SK-N-SH treated with all-trans-retinoic acid at 6 μM for 48 hours (cell line): Measurements from ENCODE around the gene DDIAS.
A peak's percentile ranks its signal among the peaks of the same experiment; 100 is the strongest.
"Not testable (repeated sequence)": the region's sequence is repeated elsewhere in the genome, so short reads cannot be mapped to it uniquely, and the experiment has no call there.

ENCODE experiments used
- ATAC-seq: fragments of 200-7000 bp; cut with Tn5 transposase; 3 replicates; pipeline ENCODE4 v1.9.1; 2020; ENCODE audit warnings: mild to moderate bottlenecking, moderate library complexity
- ARNTL ChIP-seq: fragments of 450-650 bp; formaldehyde crosslinking; IDR thresholded peaks from 2 replicates; pipeline ENCODE4 v1.5.0; 2020; ENCODE audit warnings: low read depth, mild to moderate bottlenecking, moderate library complexity, borderline replicate concordance
- BACH2 ChIP-seq: fragments of 250-450 bp; sonication (Bioruptor Pico); IDR thresholded peaks from 2 replicates; pipeline ENCODE4 v1.9.0; 2021; ENCODE audit warnings: mild to moderate bottlenecking, borderline replicate concordance
- ESRRG ChIP-seq: fragments of 250-450 bp; sonication (Bioruptor Pico); IDR thresholded peaks from 2 replicates; pipeline ENCODE4 v1.6.1; 2021; ENCODE audit warnings: mild to moderate bottlenecking
- GLIS3 ChIP-seq: fragments of 250-450 bp; sonication (Bioruptor Pico); IDR thresholded peaks from 2 replicates; pipeline ENCODE4 v1.5.0; 2020; ENCODE audit warnings: mild to moderate bottlenecking, moderate library complexity
- ISL1 ChIP-seq: fragments of 250-450 bp; sonication (Bioruptor Pico); IDR thresholded peaks from 2 replicates; pipeline ENCODE4 v2.1.2; 2022; ENCODE audit warnings: mild to moderate bottlenecking, moderate library complexity
- OSR1 ChIP-seq: fragments of 250-450 bp; sonication (Bioruptor Pico); IDR thresholded peaks from 2 replicates; pipeline ENCODE4 v1.8.0; 2022; ENCODE audit warnings: moderate library complexity, mild to moderate bottlenecking, inconsistent platforms
- PPARA ChIP-seq: fragments of 250-450 bp; sonication (Bioruptor Pico); IDR thresholded peaks from 2 replicates; pipeline ENCODE4 v1.5.0; 2020; ENCODE audit warnings: mild to moderate bottlenecking, borderline replicate concordance
- SNAI2 ChIP-seq: fragments of 250-450 bp; sonication (Bioruptor Pico); IDR thresholded peaks from 2 replicates; pipeline ENCODE4 v1.5.0; 2020; ENCODE audit warnings: mild to moderate bottlenecking, moderate library complexity
- TCF4 ChIP-seq: fragments of 250-450 bp; sonication (Bioruptor Pico); IDR thresholded peaks from 2 replicates; pipeline ENCODE4 v1.8.0; 2021; ENCODE audit warnings: mild to moderate bottlenecking, moderate library complexity, borderline replicate concordance
- TOX ChIP-seq: fragments of 250-450 bp; sonication (Bioruptor Pico); IDR thresholded peaks from 2 replicates; pipeline ENCODE4 v1.8.0; 2021; ENCODE audit warnings: mild to moderate bottlenecking, moderate library complexity, borderline replicate concordance
- TSHZ2 ChIP-seq: fragments of 250-450 bp; sonication (Bioruptor Pico); IDR thresholded peaks from 2 replicates; pipeline ENCODE4 v1.5.0; 2020; ENCODE audit warnings: mild to moderate bottlenecking, moderate library complexity
- ZC3H10 ChIP-seq: fragments of 250-450 bp; sonication (Bioruptor Pico); IDR thresholded peaks from 2 replicates; pipeline ENCODE4 v1.5.1; 2021; ENCODE audit warnings: mild to moderate bottlenecking, moderate library complexity
- ZFP3 ChIP-seq: fragments of 250-450 bp; sonication (Bioruptor Pico); IDR thresholded peaks from 2 replicates; pipeline ENCODE4 v1.5.0; 2020; ENCODE audit warnings: mild to moderate bottlenecking, moderate library complexity
- ZFP30 ChIP-seq: fragments of 450-650 bp; formaldehyde crosslinking; IDR thresholded peaks from 2 replicates; pipeline ENCODE4 v1.5.0; 2022; ENCODE audit warnings: mild to moderate bottlenecking, moderate library complexity
- ZNF565 ChIP-seq: fragments of 450-650 bp; formaldehyde crosslinking; conservative IDR thresholded peaks from 2 replicates; pipeline ENCODE4 v1.5.0; 2020; ENCODE audit warnings: low read depth, mild to moderate bottlenecking, moderate library complexity
- ZNF70 ChIP-seq: fragments of 450-650 bp; formaldehyde crosslinking; IDR thresholded peaks from 2 replicates; pipeline ENCODE4 v1.5.0; 2020; ENCODE audit warnings: mild to moderate bottlenecking, moderate library complexity
- ZNF8 ChIP-seq: fragments of 450-650 bp; formaldehyde crosslinking; IDR thresholded peaks from 2 replicates; pipeline ENCODE4 v1.5.0; 2020; ENCODE audit warnings: mild to moderate bottlenecking, moderate library complexity
- TF ChIP-seq, protein P1 (sequence below): fragments of 250-450 bp; sonication (Bioruptor Pico); IDR thresholded peaks from 2 replicates; pipeline ENCODE4 v1.8.0; 2021; ENCODE audit warnings: low read depth, mild to moderate bottlenecking, moderate library complexity, borderline replicate concordance
- TF ChIP-seq, protein P2 (sequence below): fragments of 250-450 bp; sonication (Bioruptor Pico); IDR thresholded peaks from 2 replicates; pipeline ENCODE4 v1.8.0; 2020; ENCODE audit warnings: mild to moderate bottlenecking, moderate library complexity, borderline replicate concordance
- TF ChIP-seq, protein P3 (sequence below): fragments of 250-450 bp; sonication (Bioruptor Pico); IDR thresholded peaks from 2 replicates; pipeline ENCODE4 v1.5.1; 2021; ENCODE audit warnings: mild to moderate bottlenecking, moderate library complexity

Gene DDIAS

GRCh38 chr11:82962021-82962420 is 60.5 kb downstream of the DDIAS start:
- not testable (repeated sequence) for ATAC-seq
- TF ChIP-seq ZNF8, result 0 out of 2 replicates have a peak, but pooled peaks have one; percentile 18

DNA sequence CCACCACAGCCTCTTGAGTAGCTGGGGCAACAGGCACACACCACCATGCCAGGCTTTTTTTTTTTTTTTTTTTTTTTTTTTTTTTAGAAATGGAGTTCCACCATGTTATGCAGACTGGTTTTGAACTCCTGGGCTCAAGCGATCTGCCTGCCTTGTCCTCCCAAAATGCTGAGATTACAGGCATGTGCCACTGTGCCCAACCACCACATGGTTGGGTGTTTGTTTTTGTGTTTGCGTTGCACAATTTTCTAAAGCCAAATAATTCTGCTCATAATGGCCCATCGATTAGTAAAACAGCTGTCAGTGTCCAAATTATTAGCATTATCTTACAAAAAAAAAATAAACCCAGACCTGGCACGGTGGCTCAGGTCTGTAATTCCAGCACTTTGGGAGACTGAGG is 65.8 kb downstream of the DDIAS start:
- TF ChIP-seq ISL1 (no peak), ZFP3 (no peak), SNAI2 (no peak), ZNF70 (CRISPR knock-in tag) (no peak), ARNTL (CRISPR knock-in tag) (no peak), BACH2 (CRISPR knock-in tag) (no peak), PPARA (CRISPR knock-in tag) (no peak)
- TF ChIP-seq, protein P1, sequence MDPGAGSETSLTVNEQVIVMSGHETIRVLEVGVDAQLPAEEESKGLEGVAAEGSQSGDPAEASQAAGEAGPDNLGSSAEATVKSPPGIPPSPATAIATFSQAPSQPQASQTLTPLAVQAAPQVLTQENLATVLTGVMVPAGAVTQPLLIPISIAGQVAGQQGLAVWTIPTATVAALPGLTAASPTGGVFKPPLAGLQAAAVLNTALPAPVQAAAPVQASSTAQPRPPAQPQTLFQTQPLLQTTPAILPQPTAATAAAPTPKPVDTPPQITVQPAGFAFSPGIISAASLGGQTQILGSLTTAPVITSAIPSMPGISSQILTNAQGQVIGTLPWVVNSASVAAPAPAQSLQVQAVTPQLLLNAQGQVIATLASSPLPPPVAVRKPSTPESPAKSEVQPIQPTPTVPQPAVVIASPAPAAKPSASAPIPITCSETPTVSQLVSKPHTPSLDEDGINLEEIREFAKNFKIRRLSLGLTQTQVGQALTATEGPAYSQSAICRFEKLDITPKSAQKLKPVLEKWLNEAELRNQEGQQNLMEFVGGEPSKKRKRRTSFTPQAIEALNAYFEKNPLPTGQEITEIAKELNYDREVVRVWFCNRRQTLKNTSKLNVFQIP, result no peak
- ATAC-seq, result no peak

GRCh38 chr11:82969811-82970210 is 68.3 kb downstream of the DDIAS start:
- no peak for TF ChIP-seq ISL1
- TF ChIP-seq, all 23 proteins: peak for 0
- ATAC-seq, result no peak

DNA sequence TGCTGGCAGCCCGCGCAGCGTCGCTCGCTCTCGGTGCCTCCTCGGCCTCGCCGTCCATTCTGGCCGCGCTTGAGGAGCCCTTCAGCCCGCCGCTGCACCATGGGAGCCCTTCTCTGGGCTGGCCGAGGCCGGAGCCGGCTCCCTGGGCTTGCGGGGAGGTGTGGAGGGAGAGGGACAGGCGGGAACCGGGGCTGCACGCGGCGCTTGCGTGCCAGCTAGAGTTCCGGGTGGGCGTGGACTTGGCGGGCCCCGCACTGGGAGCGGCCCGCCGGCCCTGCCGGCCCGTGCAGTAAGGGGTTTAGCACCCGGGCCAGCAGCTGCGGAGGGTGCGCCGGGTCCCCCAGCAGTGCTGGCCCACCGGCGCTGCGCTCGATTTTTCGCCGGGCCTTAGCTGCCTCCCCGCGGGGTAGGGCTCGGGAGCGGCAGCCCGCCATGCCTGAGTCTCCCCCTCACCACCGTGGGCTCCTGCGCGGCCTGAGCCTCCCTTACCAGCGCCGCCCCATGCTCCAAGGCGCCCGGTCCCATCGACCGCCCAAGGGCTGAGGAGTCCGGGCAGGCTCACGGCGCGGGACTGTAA is 69.1 kb downstream of the DDIAS start:
- ATAC-seq, result not testable (repeated sequence)

- ATAC-seq, result not testable (repeated sequence)
Observed at GRCh38 chr11:82971519-82971946, 70.0 kb downstream of the DDIAS start.

GRCh38 chr11:82972103-82972502 is 70.6 kb downstream of the DDIAS start:
- ATAC-seq, result no peak

More at GRCh38 chr11:82972103-82972502, 70.6 kb downstream of the DDIAS start:
- TF ChIP-seq ZC3H10 (CRISPR knock-in tag) (no peak), ZFP30 (CRISPR knock-in tag) (no peak), ESRRG (CRISPR knock-in tag) (no peak), ZNF565 (no peak), ISL1 (no peak), OSR1 (no peak), TCF4 (no peak), PPARA (CRISPR knock-in tag) (no peak), BACH2 (CRISPR knock-in tag) (no peak), ZNF70 (CRISPR knock-in tag) (no peak), SNAI2 (no peak), ZNF8 (no peak), TSHZ2 (CRISPR knock-in tag) (no peak), GLIS3 (CRISPR knock-in tag) (no peak), TOX (no peak), ZFP3 (no peak)
- TF ChIP-seq, protein P2, sequence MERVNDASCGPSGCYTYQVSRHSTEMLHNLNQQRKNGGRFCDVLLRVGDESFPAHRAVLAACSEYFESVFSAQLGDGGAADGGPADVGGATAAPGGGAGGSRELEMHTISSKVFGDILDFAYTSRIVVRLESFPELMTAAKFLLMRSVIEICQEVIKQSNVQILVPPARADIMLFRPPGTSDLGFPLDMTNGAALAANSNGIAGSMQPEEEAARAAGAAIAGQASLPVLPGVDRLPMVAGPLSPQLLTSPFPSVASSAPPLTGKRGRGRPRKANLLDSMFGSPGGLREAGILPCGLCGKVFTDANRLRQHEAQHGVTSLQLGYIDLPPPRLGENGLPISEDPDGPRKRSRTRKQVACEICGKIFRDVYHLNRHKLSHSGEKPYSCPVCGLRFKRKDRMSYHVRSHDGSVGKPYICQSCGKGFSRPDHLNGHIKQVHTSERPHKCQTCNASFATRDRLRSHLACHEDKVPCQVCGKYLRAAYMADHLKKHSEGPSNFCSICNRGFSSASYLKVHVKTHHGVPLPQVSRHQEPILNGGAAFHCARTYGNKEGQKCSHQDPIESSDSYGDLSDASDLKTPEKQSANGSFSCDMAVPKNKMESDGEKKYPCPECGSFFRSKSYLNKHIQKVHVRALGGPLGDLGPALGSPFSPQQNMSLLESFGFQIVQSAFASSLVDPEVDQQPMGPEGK (CRISPR knock-in tag), result no peak
- TF ChIP-seq, protein P3, sequence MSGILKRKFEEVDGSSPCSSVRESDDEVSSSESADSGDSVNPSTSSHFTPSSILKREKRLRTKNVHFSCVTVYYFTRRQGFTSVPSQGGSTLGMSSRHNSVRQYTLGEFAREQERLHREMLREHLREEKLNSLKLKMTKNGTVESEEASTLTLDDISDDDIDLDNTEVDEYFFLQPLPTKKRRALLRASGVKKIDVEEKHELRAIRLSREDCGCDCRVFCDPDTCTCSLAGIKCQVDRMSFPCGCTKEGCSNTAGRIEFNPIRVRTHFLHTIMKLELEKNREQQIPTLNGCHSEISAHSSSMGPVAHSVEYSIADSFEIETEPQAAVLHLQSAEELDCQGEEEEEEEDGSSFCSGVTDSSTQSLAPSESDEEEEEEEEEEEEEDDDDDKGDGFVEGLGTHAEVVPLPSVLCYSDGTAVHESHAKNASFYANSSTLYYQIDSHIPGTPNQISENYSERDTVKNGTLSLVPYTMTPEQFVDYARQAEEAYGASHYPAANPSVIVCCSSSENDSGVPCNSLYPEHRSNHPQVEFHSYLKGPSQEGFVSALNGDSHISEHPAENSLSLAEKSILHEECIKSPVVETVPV (CRISPR knock-in tag), result no peak
- TF ChIP-seq, all 23 proteins: peak for 0
